Measurements from ENCODE around the gene AHNAK. TPM values are rescaled to one million over a fixed set of nuclear protein-coding genes. Genes with fewer than 3 reads are reported as not detected.

The AHNAK gene
- total and polyA plus RNA-seq, 8 donors: 37.4 to 693 (median 554) TPM

DNA sequence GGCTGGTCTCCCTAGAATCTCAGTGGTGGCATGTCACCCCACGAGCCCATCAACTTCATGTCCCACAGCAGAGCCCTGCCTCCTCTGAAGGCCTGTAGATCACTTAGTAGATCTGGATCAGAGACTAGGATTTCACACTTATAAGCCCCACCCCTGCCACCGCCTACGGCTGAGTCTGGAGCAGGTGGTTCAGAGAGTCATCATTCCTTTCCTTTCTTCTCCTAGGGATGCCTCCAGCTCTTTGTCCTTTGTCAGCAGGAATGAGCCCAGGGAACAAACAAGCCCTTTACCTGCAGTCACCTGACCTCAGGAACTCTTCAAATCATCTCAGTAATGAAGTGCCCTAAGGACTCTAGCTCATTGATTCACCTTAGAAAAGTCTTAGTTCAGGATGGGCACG is 90.0 kb downstream of the AHNAK start:
- Histone ChIP-seq H3K9me3 (no peaks in the 10 kb centered on the region), H3K27ac (no peak overlapping the region), H3K36me3 (no peaks in the 10 kb centered on the region), H3K27me3 (no peaks in the 10 kb centered on the region), H3K4me1 (no peaks in the 10 kb centered on the region), H3K4me3 (no peak overlapping the region)
- TF ChIP-seq, protein P1, sequence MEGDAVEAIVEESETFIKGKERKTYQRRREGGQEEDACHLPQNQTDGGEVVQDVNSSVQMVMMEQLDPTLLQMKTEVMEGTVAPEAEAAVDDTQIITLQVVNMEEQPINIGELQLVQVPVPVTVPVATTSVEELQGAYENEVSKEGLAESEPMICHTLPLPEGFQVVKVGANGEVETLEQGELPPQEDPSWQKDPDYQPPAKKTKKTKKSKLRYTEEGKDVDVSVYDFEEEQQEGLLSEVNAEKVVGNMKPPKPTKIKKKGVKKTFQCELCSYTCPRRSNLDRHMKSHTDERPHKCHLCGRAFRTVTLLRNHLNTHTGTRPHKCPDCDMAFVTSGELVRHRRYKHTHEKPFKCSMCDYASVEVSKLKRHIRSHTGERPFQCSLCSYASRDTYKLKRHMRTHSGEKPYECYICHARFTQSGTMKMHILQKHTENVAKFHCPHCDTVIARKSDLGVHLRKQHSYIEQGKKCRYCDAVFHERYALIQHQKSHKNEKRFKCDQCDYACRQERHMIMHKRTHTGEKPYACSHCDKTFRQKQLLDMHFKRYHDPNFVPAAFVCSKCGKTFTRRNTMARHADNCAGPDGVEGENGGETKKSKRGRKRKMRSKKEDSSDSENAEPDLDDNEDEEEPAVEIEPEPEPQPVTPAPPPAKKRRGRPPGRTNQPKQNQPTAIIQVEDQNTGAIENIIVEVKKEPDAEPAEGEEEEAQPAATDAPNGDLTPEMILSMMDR (IDR thresholded peaks at IDR 0.05): no peak
- TF ChIP-seq POLR2A (IDR thresholded peaks at IDR 0.05) (no peak), POLR2AphosphoS5 (IDR thresholded peaks at IDR 0.05) (no peak), EP300 (IDR thresholded peaks at IDR 0.05) (no peak)
- no peak for DNase-seq
- 83 to 86% (median 86%) methylated on average over 4 of the region's 4 CpGs for WGBS, 5 donors
- intact Hi-C loops (cut with DNase I; ENCODE audit: low total_unique reads): no loop called here

DNA sequence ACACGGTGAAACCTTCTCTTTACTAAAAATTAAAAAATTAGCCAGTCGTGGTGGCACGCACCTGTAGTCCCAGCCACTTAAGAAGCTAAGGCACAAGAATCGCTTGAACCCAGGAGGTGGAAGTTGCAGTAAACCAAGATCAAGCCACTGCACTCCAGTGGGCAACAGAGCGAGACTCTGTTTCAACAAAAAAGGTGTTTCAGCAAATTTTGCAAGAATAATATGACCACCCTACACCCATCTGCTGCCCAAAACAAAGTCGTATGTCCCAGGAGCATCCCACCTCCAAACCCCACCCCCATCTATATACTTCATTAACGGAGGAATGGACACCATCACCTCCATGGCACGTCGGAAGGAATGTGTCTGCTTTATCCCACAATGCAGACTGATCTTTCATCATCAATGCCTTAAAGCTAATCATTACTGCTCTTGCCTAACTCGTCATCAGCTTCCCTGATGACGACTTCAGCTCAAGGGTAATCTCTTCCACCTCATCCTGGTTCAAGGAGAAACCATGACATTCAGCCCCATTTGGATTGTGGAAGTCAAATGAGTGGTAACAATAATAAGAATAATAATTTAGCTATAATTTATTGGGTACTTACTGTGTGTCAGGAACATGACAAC is 93.7 kb downstream of the AHNAK start:
- no peak for TF ChIP-seq POLR2AphosphoS5 (IDR thresholded peaks at IDR 0.05)
- TF ChIP-seq EP300 (IDR thresholded peaks at IDR 0.05): no peak
- TF ChIP-seq, protein P1 (IDR thresholded peaks at IDR 0.05): no peak
- no peak for TF ChIP-seq POLR2A (IDR thresholded peaks at IDR 0.05)
- H3K4me1 ChIP-seq: no peaks in the 10 kb centered on the region
- H3K27me3 ChIP-seq: no peaks in the 10 kb centered on the region
- DNase-seq: no peak
- no peak overlapping the region for H3K27ac ChIP-seq
- intact Hi-C loops (cut with DNase I; ENCODE audit: low total_unique reads): no loop called here
- H3K36me3 ChIP-seq: no peaks in the 10 kb centered on the region
- WGBS, 5 donors: 92 to 94% (median 93%) methylated on average over 11 of the region's 11 CpGs
- H3K9me3 ChIP-seq: no peaks in the 10 kb centered on the region
- H3K4me3 ChIP-seq: no peak overlapping the region

DNA sequence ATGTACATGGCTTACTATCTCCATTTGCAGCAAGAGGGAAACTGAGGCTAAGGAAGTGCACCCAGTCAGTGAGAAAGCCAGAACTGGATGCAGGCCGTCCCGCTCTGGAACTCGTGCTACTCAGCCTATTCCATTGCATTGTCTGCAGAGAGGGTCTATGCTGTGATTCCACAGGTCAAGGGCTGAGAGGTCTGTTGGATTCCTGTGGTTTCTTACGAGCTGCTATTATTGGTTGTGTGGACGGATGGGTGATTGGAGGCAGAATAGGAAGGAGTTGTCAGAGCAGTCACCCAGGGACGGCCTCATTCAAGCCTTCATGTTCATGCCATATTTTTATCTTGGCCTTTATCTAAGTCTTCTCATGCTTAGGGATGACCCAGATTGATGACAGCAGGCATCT is 94.3 kb downstream of the AHNAK start:
- Histone ChIP-seq H3K36me3 (no peaks in the 10 kb centered on the region), H3K4me3 (no peak overlapping the region), H3K27me3 (no peaks in the 10 kb centered on the region), H3K9me3 (no peaks in the 10 kb centered on the region), H3K27ac (no peak overlapping the region), H3K4me1 (no peaks in the 10 kb centered on the region)
- WGBS, 5 donors: 89 to 95% (median 92%) methylated on average over 6 of the region's 6 CpGs
- no peak for DNase-seq
- intact Hi-C loops (cut with DNase I; ENCODE audit: low total_unique reads): no loop called here
- TF ChIP-seq EP300 (IDR thresholded peaks at IDR 0.05) (no peak), POLR2A (IDR thresholded peaks at IDR 0.05) (no peak), POLR2AphosphoS5 (IDR thresholded peaks at IDR 0.05) (no peak)
- TF ChIP-seq, protein P1 (IDR thresholded peaks at IDR 0.05): no peak

DNA sequence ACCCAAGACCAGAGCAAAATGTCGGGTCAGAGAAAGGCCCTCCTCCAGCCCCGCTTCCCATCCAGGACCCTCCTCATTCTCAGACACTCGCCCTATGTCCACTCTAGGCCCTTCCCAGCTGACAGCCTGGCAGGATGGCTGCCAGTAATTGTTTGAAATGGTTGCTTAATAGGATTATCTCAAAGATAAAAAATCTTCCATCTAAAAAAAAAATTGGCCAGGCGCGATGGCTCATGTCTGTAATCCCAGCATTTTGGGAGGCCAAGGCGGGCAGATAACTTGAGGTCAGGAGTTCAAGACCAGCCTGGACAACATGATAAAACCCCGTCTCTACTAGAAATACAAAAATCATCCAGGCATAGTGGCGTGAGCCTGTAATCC is 95.4 kb downstream of the AHNAK start:
- H3K4me3 ChIP-seq: no peak overlapping the region
- no peaks in the 10 kb centered on the region for H3K27me3 ChIP-seq
- H3K9me3 ChIP-seq: no peaks in the 10 kb centered on the region
- peak overlapping the region in 1 of 5 donors; percentile 14 for H3K27ac ChIP-seq
- no peak for DNase-seq
- H3K4me1 ChIP-seq: peaks cover 1 to 8% (median 2%) of the 10 kb centered on the region in 4 donors
- H3K36me3 ChIP-seq: no peaks in the 10 kb centered on the region
- intact Hi-C loops (cut with DNase I; ENCODE audit: low total_unique reads): no loop called here
- WGBS, 5 donors: 74 to 83% (median 80%) methylated on average over 8 of the region's 8 CpGs
- TF ChIP-seq, protein P1 (IDR thresholded peaks at IDR 0.05): no peak

Measured in stomach (tissue), 9 donors.